GM21717 (cell line): Measurements from ENCODE around the gene VAMP8.
"Not testable (repeated sequence)": the region's sequence is repeated elsewhere in the genome, so short reads cannot be mapped to it uniquely, and the experiment has no call there.

Experiments
- ATAC-seq: cut with Tn5 transposase; IDR thresholded peaks from one replicate; pipeline ENCODE4 v1.9.1; 2021; ENCODE audit warnings: mild to moderate bottlenecking, moderate library complexity; ENCODE audit not compliant: unreplicated experiment

Gene VAMP8

GRCh38 chr2:85579266-85579935 lies 2.0 kb downstream of the VAMP8 start:
- ATAC-seq, result no peak

GRCh38 chr2:85580206-85580605 lies 2.8 kb downstream of the VAMP8 start:
- no peak for ATAC-seq

DNA sequence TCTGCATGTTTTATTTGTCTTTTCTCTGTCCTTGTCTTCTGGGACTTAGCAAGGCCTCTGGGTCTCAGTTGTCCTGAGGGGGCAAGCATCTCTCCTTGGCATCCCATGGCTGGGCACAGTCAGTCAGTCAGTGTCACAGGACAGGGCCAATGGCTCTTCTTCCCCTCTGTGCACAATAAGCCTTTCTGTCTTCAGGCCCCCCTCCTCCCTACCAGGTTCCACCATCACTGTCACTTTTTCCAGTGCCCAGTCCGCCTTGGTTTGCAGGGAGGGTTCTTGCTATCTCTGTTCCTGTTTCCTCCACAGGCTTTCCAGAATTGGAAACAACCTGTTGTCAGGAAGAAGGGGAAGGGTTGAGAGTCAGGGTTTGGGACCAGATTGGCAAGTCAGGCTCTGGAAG lies 5.1 kb downstream of the VAMP8 start:
- no peak for ATAC-seq

GRCh38 chr2:85583667-85584353 lies 6.4 kb downstream of the VAMP8 start:
- peak; percentile 66 for ATAC-seq

DNA sequence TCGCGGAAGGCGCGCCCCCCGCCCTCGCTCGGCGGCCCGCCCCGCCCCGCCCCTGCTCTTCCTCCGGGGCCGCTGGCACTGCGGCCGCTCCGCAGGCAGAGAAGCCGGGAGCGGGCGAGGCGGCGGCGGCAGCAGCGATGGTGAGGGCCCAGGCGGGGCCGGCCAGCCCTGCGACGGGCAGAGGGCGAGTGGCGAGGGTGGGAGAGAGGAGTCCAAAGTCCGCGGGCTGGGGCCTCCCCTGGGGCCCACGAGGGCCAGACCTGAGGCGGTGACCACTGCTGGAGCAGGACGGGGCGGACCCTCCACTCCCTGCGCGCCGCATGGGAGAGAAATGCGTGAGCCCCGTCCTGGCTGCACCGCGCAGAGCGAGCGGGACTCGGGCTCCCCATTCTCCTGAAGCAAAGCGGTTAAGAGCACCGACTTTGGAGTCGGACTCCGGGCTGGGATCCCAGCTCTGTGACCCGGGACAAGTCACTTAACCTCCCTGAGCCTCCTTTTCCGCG lies 7.0 kb downstream of the VAMP8 start, which contains the start of gene VAMP5:
Gene VAMP5, plus strand, starts transcription at position 78 of the 503 bp plus-strand sequence. Its CDS starts 60 bp downstream, at position 138.
- ATAC-seq, result peak; percentile 20

GRCh38 chr2:85584857-85585780 lies 7.7 kb downstream of the VAMP8 start:
- peak; percentile 44 for ATAC-seq

DNA sequence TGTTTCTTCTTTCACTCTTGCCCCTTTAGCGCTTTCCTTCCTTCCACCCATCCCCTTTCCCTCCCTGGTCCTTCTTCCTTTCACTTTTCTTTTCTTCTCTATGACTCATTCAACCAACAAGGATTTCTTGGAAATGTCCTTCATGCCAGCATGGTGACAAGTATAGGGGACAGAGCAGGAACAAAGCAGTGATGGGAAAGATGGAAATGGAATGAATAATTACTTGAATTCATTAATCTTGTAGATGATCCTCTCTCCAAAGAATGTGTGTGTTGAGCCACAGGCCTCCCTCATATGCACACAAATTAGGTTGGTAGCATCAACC lies 8.4 kb downstream of the VAMP8 start:
- ATAC-seq, result no peak

DNA sequence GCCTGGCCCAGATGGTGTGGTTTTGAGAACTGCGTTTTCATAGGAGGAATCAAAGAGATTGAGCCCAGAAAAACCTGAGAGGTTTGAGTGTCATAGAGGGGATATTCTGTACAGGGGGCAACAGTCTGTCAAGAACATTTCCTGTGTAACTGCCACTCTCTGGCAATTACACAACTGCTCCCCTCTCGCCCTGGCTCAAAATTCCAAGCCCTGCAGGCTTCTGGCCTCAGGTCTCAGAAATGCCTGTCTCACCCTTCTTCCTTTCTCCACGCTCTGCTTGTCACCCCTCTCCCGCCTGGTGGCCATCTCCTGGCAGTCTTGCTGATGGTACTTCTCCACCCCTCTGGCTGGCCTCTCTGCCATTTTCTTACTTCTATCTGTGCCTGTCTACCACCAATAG lies 10.8 kb downstream of the VAMP8 start:
- no peak for ATAC-seq

DNA sequence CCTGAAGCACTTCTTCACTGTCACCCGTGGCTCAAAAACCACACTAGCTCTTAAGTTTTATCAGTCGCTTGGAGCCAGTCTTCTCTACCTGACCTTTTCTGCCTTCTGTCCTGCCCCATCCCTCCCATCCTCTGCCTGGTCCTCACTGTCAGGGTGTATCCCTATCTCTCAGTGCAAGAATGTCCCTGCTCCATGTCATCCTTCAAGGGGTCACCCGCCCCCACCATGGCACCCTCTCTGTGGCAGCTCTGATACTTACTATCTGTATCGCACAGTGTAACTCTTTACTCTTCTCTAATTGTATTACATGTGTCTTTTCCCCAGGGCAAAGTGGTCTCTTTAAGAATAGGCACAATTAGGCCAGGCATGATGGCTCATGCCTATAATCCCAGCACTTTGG lies 11.3 kb downstream of the VAMP8 start:
- no peak for ATAC-seq

- ATAC-seq, result no peak
Observed at GRCh38 chr2:85589181-85589580, 11.8 kb downstream of the VAMP8 start.

DNA sequence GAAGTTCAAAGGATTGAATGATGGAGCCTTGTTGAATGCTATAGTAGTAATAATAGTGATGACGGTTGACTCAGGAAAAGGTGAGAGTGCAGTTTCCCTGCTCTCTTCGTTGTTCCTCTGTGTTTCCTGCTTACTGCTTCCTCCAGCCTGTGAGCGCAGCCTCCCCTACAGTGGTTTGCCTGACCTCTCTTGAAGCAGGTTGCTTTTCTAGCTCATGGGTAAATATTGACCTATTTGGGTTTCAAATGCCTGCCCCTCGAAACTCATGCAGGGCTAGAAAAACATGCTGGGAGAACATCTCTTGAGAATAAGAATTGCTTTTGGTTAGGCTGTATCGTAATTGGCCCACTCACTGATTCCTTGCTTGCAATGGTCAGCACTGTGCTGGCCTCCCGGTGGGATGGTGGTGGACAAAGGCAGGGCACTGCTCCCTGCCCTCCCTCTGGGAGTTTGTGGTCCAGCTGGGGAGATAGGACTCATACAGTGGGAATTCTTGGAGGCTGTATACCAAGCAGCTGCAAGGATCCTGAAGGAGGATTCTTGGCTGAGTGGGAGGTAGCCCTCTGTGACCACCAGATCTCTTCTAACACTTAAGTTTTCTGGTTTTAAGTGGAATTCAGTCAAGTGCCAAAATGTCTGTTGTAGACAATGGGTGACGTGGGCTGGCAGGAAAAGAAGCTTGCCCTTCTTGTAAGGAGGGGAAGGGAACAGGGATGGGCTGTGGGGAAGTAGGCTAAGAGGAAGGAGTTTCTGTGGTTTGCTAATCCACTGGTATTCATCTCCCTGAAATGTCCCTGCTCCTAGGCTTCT lies 12.8 kb downstream of the VAMP8 start:
- no peak for ATAC-seq

GRCh38 chr2:85590950-85591349 lies 13.6 kb downstream of the VAMP8 start:
- no peak for ATAC-seq

DNA sequence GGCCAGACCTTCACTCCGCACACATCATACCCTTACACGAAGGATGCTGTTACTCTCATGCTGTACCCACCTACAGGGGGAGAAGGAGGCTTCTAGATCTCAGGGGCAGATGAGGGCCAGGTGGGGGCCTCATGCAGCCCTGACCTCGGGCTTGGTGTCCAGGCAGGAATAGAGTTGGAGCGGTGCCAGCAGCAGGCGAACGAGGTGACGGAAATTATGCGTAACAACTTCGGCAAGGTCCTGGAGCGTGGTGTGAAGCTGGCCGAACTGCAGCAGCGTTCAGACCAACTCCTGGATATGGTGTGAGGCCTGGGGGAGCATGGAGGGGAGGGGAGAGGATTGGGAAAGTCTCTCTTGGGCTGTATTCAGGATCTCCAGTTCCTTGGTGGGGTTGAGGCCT lies 14.2 kb downstream of the VAMP8 start:
- no peak for ATAC-seq

DNA sequence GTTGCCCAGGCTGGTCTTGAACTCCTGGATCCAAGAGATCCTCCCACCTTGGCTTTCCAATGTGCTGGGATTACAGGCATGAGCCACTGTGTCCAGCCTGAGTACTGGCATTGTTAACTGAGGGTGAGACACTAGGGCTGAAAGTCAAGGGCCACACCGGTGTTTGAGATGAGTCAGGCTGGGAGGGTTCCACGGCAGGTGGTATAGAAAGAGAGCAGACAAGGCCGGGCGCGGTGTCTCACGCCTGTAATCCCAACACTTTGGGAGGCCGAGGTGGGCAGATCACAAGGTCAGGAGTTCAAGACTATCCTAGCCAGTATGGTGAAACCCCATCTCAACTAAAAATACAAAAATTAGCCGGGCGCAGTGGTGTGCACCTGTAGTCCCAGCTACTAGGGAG lies 14.9 kb downstream of the VAMP8 start:
- not testable (repeated sequence) for ATAC-seq

DNA sequence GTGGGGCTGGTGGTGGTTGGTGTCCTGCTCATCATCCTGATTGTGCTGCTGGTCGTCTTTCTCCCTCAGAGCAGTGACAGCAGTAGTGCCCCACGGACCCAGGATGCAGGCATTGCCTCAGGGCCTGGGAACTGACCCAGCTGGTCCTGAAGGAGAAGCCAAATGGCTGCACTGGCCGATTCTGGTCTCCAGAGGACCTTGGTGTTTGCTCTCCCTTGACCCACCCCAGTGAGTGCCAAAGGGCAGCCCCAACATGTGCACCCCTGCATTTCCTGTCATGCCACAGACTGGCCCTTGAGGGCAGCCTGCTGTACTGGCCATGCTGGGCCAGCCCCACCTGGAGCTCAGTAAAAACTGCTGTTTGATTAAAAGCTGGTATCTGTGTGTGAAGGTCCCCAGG lies 15.6 kb downstream of the VAMP8 start:
- ATAC-seq, result no peak

GRCh38 chr2:85594715-85595300 lies 17.4 kb downstream of the VAMP8 start:
- no peak for ATAC-seq

DNA sequence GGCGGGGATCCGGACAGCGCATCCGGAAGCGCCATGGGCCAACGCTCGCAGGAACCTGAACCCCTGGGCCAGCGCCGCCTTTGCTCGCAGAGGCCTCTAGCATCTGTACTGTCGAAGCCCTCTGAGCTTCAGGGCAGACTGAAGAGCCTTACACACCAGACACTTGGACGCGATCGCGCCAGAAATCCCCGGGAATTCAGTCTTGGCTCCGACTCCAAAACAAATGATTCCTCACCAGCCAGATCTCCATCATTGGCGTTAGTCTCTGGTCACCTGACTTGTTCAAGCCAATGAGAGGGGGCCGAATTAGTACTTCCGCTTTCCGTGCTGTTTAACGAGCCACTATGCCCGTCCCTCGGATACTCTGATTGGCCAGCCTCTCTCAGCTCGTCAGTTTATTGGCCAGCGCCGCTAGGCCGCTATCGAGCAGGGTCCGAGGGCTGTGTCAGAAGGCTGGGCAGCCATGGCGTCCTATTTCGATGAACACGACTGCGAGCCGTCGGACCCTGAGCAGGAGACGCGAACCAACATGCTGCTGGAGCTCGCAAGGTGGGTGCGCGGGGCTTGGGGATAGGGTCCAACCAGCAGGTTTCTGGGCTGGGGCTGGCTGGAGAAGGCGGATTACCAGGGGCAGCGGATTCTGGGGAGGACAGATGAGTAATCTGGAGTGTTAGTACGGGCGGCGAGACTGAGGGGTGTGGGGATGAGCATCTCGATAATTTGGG lies 18.1 kb downstream of the VAMP8 start, which contains the start of gene RNF181:
Gene RNF181, plus strand, starts transcription at position 445 of the 725 bp plus-strand sequence. Its CDS starts 19 bp downstream, at position 464.
- ATAC-seq, result peak; percentile 98

GRCh38 chr2:85596026-85596333 lies 18.6 kb downstream of the VAMP8 start:
- no peak for ATAC-seq

GRCh38 chr2:85596486-85597143 lies 19.2 kb downstream of the VAMP8 start:
- no peak for ATAC-seq
